ENCODE results near the gene OR6B1. TPM values are rescaled to one million over a fixed set of nuclear protein-coding genes. Genes with fewer than 3 reads are reported as not detected.

The OR6B1 gene
- total and polyA plus RNA-seq, 5 donors from 2014 or later = not detected

- H3K4me1 ChIP-seq (ENCODE audit: control insufficient read depth, insufficient read depth, low read length, poor library complexity, severe bottlenecking) = no peaks in the 10 kb centered on the region
- Mint-ChIP-seq H3K9me3 (peaks cover 0 to 2% (median 0%) of the 10 kb centered on the region in 7 donors), H3K4me1 (no peaks in the 10 kb centered on the region), H3K27ac (no peak overlapping the region), H3K27me3 (peaks cover 8% of the 10 kb centered on the region), H3K36me3 (no peaks in the 10 kb centered on the region), H3K4me3 (no peak overlapping the region)
- no peak for DNase-seq
- no peaks in the 10 kb centered on the region for H3K9me3 ChIP-seq (ENCODE audit: control insufficient read depth in 2 of 2, low read length in 2 of 2)
- H3K27ac ChIP-seq (ENCODE audit: insufficient read depth, low read length, poor library complexity, severe bottlenecking) = no peak overlapping the region
- H3K36me3 ChIP-seq (ENCODE audit: control insufficient read depth, insufficient read depth, low read length) = no peaks in the 10 kb centered on the region
- H3K4me3 ChIP-seq (ENCODE audit: low read depth, low read length) = no peak overlapping the region
- ATAC-seq (ENCODE audit: low read depth in 2 of 2) = no peak
- peaks cover 1% of the 10 kb centered on the region for H3K27me3 ChIP-seq (ENCODE audit: control insufficient read depth, insufficient read depth, low read length)
Observed at GRCh38 chr7:144022169-144022568, 22.0 kb downstream of the OR6B1 start.

- Mint-ChIP-seq H3K4me3 (no peak overlapping the region), H3K27ac (no peak overlapping the region), H3K4me1 (no peaks in the 10 kb centered on the region), H3K27me3 (peaks cover 8% of the 10 kb centered on the region), H3K9me3 (peaks cover 0 to 2% (median 0%) of the 10 kb centered on the region in 7 donors), H3K36me3 (no peaks in the 10 kb centered on the region)
- Histone ChIP-seq H3K4me1 (ENCODE audit: control insufficient read depth, insufficient read depth, low read length, poor library complexity, severe bottlenecking) (no peaks in the 10 kb centered on the region), H3K27me3 (ENCODE audit: control insufficient read depth, insufficient read depth, low read length) (peaks cover 1% of the 10 kb centered on the region), H3K4me3 (ENCODE audit: low read depth, low read length) (no peak overlapping the region), H3K9me3 (ENCODE audit: control insufficient read depth in 2 of 2, low read length in 2 of 2) (no peaks in the 10 kb centered on the region), H3K36me3 (ENCODE audit: control insufficient read depth, insufficient read depth, low read length) (no peaks in the 10 kb centered on the region), H3K27ac (ENCODE audit: insufficient read depth, low read length, poor library complexity, severe bottlenecking) (no peak overlapping the region)
- no peak for ATAC-seq (ENCODE audit: low read depth in 2 of 2)
- DNase-seq = no peak
Observed at GRCh38 chr7:144023171-144023827, 23.2 kb downstream of the OR6B1 start.

- H3K27ac ChIP-seq (ENCODE audit: insufficient read depth, low read length, poor library complexity, severe bottlenecking) = no peak overlapping the region
- no peak overlapping the region for H3K4me3 Mint-ChIP-seq
- peaks cover 8% of the 10 kb centered on the region for H3K27me3 Mint-ChIP-seq
- no peak overlapping the region for H3K4me3 ChIP-seq (ENCODE audit: low read depth, low read length)
- H3K27me3 ChIP-seq (ENCODE audit: control insufficient read depth, insufficient read depth, low read length) = peaks cover 1% of the 10 kb centered on the region
- no peaks in the 10 kb centered on the region for H3K4me1 ChIP-seq (ENCODE audit: control insufficient read depth, insufficient read depth, low read length, poor library complexity, severe bottlenecking)
- H3K36me3 ChIP-seq (ENCODE audit: control insufficient read depth, insufficient read depth, low read length) = no peaks in the 10 kb centered on the region
- DNase-seq (no peak), ATAC-seq (ENCODE audit: low read depth in 2 of 2) (no peak)
- H3K4me1 Mint-ChIP-seq = no peaks in the 10 kb centered on the region
- no peaks in the 10 kb centered on the region for H3K9me3 ChIP-seq (ENCODE audit: control insufficient read depth in 2 of 2, low read length in 2 of 2)
- no peaks in the 10 kb centered on the region for H3K9me3 Mint-ChIP-seq
- H3K36me3 Mint-ChIP-seq = no peaks in the 10 kb centered on the region
- H3K27ac Mint-ChIP-seq = no peak overlapping the region
Observed at GRCh38 chr7:144024213-144024612, 24.1 kb downstream of the OR6B1 start.

GRCh38 chr7:144026203-144026883 lies 26.2 kb downstream of the OR6B1 start:
- Mint-ChIP-seq H3K36me3 (no peaks in the 10 kb centered on the region), H3K9me3 (no peaks in the 10 kb centered on the region), H3K27me3 (peaks cover 8% of the 10 kb centered on the region), H3K27ac (no peak overlapping the region), H3K4me1 (no peaks in the 10 kb centered on the region), H3K4me3 (no peak overlapping the region)
- H3K4me1 ChIP-seq (ENCODE audit: control insufficient read depth, insufficient read depth, low read length, poor library complexity, severe bottlenecking) = no peaks in the 10 kb centered on the region
- H3K9me3 ChIP-seq (ENCODE audit: control insufficient read depth in 2 of 2, low read length in 2 of 2) = no peaks in the 10 kb centered on the region
- H3K27me3 ChIP-seq (ENCODE audit: control insufficient read depth, insufficient read depth, low read length) = no peaks in the 10 kb centered on the region
- no peaks in the 10 kb centered on the region for H3K36me3 ChIP-seq (ENCODE audit: control insufficient read depth, insufficient read depth, low read length)
- ATAC-seq (ENCODE audit: low read depth in 2 of 2) (no peak), DNase-seq (no peak)
- H3K4me3 ChIP-seq (ENCODE audit: low read depth, low read length) = no peak overlapping the region
- H3K27ac ChIP-seq (ENCODE audit: insufficient read depth, low read length, poor library complexity, severe bottlenecking) = no peak overlapping the region

GRCh38 chr7:144027070-144027469 lies 26.9 kb downstream of the OR6B1 start:
- no peaks in the 10 kb centered on the region for H3K4me1 Mint-ChIP-seq
- no peak overlapping the region for H3K27ac ChIP-seq (ENCODE audit: insufficient read depth, low read length, poor library complexity, severe bottlenecking)
- no peak overlapping the region for H3K27ac Mint-ChIP-seq
- H3K27me3 ChIP-seq (ENCODE audit: control insufficient read depth, insufficient read depth, low read length) = no peaks in the 10 kb centered on the region
- H3K4me1 ChIP-seq (ENCODE audit: control insufficient read depth, insufficient read depth, low read length, poor library complexity, severe bottlenecking) = no peaks in the 10 kb centered on the region
- H3K4me3 Mint-ChIP-seq = no peak overlapping the region
- H3K4me3 ChIP-seq (ENCODE audit: low read depth, low read length) = no peak overlapping the region
- ATAC-seq (ENCODE audit: low read depth in 2 of 2) = no peak
- H3K36me3 Mint-ChIP-seq = no peaks in the 10 kb centered on the region
- no peaks in the 10 kb centered on the region for H3K9me3 ChIP-seq (ENCODE audit: control insufficient read depth in 2 of 2, low read length in 2 of 2)
- DNase-seq = no peak
- no peaks in the 10 kb centered on the region for H3K36me3 ChIP-seq (ENCODE audit: control insufficient read depth, insufficient read depth, low read length)
- H3K27me3 Mint-ChIP-seq = peaks cover 4% of the 10 kb centered on the region
- no peaks in the 10 kb centered on the region for H3K9me3 Mint-ChIP-seq

GRCh38 chr7:144027974-144028373 lies 27.9 kb downstream of the OR6B1 start:
- H3K27ac ChIP-seq (ENCODE audit: insufficient read depth, low read length, poor library complexity, severe bottlenecking) = no peak overlapping the region
- no peaks in the 10 kb centered on the region for H3K4me1 ChIP-seq (ENCODE audit: control insufficient read depth, insufficient read depth, low read length, poor library complexity, severe bottlenecking)
- no peak overlapping the region for H3K27ac Mint-ChIP-seq
- no peaks in the 10 kb centered on the region for H3K9me3 ChIP-seq (ENCODE audit: control insufficient read depth in 2 of 2, low read length in 2 of 2)
- no peaks in the 10 kb centered on the region for H3K36me3 Mint-ChIP-seq
- H3K27me3 Mint-ChIP-seq = peaks cover 4% of the 10 kb centered on the region
- no peaks in the 10 kb centered on the region for H3K9me3 Mint-ChIP-seq
- no peak for ATAC-seq (ENCODE audit: low read depth in 2 of 2)
- DNase-seq = no peak
- no peaks in the 10 kb centered on the region for H3K27me3 ChIP-seq (ENCODE audit: control insufficient read depth, insufficient read depth, low read length)
- H3K4me3 Mint-ChIP-seq = no peak overlapping the region
- no peaks in the 10 kb centered on the region for H3K36me3 ChIP-seq (ENCODE audit: control insufficient read depth, insufficient read depth, low read length)
- no peaks in the 10 kb centered on the region for H3K4me1 Mint-ChIP-seq
- H3K4me3 ChIP-seq (ENCODE audit: low read depth, low read length) = no peak overlapping the region

- no peak overlapping the region for H3K4me3 Mint-ChIP-seq
- Histone ChIP-seq H3K4me3 (ENCODE audit: low read depth, low read length) (no peak overlapping the region), H3K27me3 (ENCODE audit: control insufficient read depth, insufficient read depth, low read length) (peaks cover 3% of the 10 kb centered on the region), H3K36me3 (ENCODE audit: control insufficient read depth, insufficient read depth, low read length) (no peaks in the 10 kb centered on the region), H3K9me3 (ENCODE audit: control insufficient read depth in 2 of 2, low read length in 2 of 2) (no peaks in the 10 kb centered on the region), H3K27ac (ENCODE audit: insufficient read depth, low read length, poor library complexity, severe bottlenecking) (no peak overlapping the region), H3K4me1 (ENCODE audit: control insufficient read depth, insufficient read depth, low read length, poor library complexity, severe bottlenecking) (no peaks in the 10 kb centered on the region)
- no peak for DNase-seq
- no peaks in the 10 kb centered on the region for H3K4me1 Mint-ChIP-seq
- H3K27me3 Mint-ChIP-seq = peaks cover 4% of the 10 kb centered on the region
- ATAC-seq (ENCODE audit: low read depth in 2 of 2) = no peak
- H3K36me3 Mint-ChIP-seq = no peaks in the 10 kb centered on the region
- H3K9me3 Mint-ChIP-seq = no peaks in the 10 kb centered on the region
- no peak overlapping the region for H3K27ac Mint-ChIP-seq
Observed at GRCh38 chr7:144028547-144028946, 28.4 kb downstream of the OR6B1 start.

GRCh38 chr7:144032516-144032915 lies 32.4 kb downstream of the OR6B1 start:
- H3K4me1 ChIP-seq (ENCODE audit: control insufficient read depth, insufficient read depth, low read length, poor library complexity, severe bottlenecking) = no peaks in the 10 kb centered on the region
- Mint-ChIP-seq H3K4me1 (no peaks in the 10 kb centered on the region), H3K9me3 (no peaks in the 10 kb centered on the region), H3K4me3 (no peak overlapping the region), H3K27ac (peak overlapping the region in 1 of 3 donors; percentile 69), H3K27me3 (peaks cover 4% of the 10 kb centered on the region), H3K36me3 (no peaks in the 10 kb centered on the region)
- H3K4me3 ChIP-seq (ENCODE audit: low read depth, low read length) = no peak overlapping the region
- no peak overlapping the region for H3K27ac ChIP-seq (ENCODE audit: insufficient read depth, low read length, poor library complexity, severe bottlenecking)
- DNase-seq = no peak
- ATAC-seq (ENCODE audit: low read depth in 2 of 2) = no peak
- H3K27me3 ChIP-seq (ENCODE audit: control insufficient read depth, insufficient read depth, low read length) = peaks cover 8% of the 10 kb centered on the region
- H3K36me3 ChIP-seq (ENCODE audit: control insufficient read depth, insufficient read depth, low read length) = no peaks in the 10 kb centered on the region
- H3K9me3 ChIP-seq (ENCODE audit: control insufficient read depth in 2 of 2, low read length in 2 of 2) = no peaks in the 10 kb centered on the region

Measured in CD4-positive, CD25-positive, alpha-beta regulatory T cell (primary cell).